Myometrial cell (primary cell): ENCODE results near the gene HERC5. TPM values are rescaled to one million over a fixed set of nuclear protein-coding genes. Genes with fewer than 3 reads are reported as not detected.

Experiments
- total RNA-seq: library from RNA; depleted of rRNA; stranded (reverse); fragments of >200 nt; gene quantifications from 2 replicates; pipeline ENCODE4 v1.2.3, GENCODE V29; 2015

The HERC5 gene
- not detected in 2 replicates for total RNA-seq

GRCh38 chr4:88456670-88457306, at the start of gene HERC5:
TSS of gene HERC5 (plus strand) at chr4:88457119. CDS start at chr4:88457270, 151 bp downstream.

GRCh38 chr4:88523325-88524129, 66.6 kb downstream of the HERC5 start, which contains the start of gene PYURF:
TSS of gene PYURF (minus strand) at chr4:88523776. CDS start at chr4:88523700, 76 bp downstream.

Other genes starting within 250 kb of the HERC5 start
- gene PPM1K, start 172.6 kb upstream of the HERC5 start, total RNA-seq = 15.1 and 19.0 TPM in 2 replicates
- 5.2 and 6.2 TPM in 2 replicates for gene HERC6, start 78.3 kb upstream of the HERC5 start, total RNA-seq
- 91.1 and 103 TPM in 2 replicates for gene PYURF, start 66.7 kb downstream of the HERC5 start, total RNA-seq
- 13.6 and 16.1 TPM in 2 replicates for gene HERC3, start 135.4 kb downstream of the HERC5 start, total RNA-seq
- 8.2 and 8.9 TPM in 2 replicates for gene NAP1L5, start 240.7 kb downstream of the HERC5 start, total RNA-seq